ENCODE data around the gene CDH23.

GRCh38 chr10:71801361-71801760, 404.6 kb downstream of the CDH23 start:
- TF ChIP-seq CTCF (conservative IDR thresholded peaks at IDR 0.05 in 1 of 2, IDR thresholded peaks at IDR 0.05 in 1 of 2; ENCODE audit: low read depth in 1 of 2, low read length in 2 of 2) (no peak), EZH2 (IDR thresholded peaks at IDR 0.05; ENCODE audit: low read length, missing control alignments) (no peak)

Measured in fibroblast of lung (primary cell).